PC-9 (cell line): ENCODE measurements around the gene PCSK5.

Source experiments
- EZH2 ChIP-seq: fragments of 200-600 bp; sonication (generic); IDR thresholded peaks from 2 replicates; pipeline ENCODE4 v1.8.0; 2017; ENCODE audit warnings: antibody characterized with exemption, low read depth
- TF ChIP-seq, protein P1 (sequence below): fragments of 200-600 bp; sonication (generic); conservative IDR thresholded peaks from 2 replicates; pipeline ENCODE4 v1.6.1; 2017; ENCODE audit warnings: mixed run types, antibody characterized with exemption, mild to moderate bottlenecking, moderate library complexity

DNA sequence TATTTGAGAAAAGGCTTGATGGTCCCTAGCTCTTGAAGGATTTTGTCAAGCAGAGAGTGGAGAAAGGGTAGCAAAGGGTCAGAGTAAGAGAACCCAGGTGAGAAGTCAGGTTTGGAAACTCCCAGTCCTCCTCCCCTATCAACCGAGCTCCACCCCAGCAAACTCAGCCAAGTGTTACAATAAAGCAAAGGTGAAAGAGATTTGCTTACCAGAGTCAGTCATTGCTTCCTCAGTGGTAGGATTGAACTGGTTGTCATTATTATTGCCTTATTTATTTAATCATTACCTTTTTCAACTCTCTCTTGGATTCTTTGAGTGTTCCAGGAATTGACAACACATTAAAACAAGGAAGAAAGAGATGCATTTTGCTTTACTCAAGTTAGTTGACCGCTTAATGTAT, 423.3 kb downstream of the PCSK5 start:
- TF ChIP-seq, protein P1, sequence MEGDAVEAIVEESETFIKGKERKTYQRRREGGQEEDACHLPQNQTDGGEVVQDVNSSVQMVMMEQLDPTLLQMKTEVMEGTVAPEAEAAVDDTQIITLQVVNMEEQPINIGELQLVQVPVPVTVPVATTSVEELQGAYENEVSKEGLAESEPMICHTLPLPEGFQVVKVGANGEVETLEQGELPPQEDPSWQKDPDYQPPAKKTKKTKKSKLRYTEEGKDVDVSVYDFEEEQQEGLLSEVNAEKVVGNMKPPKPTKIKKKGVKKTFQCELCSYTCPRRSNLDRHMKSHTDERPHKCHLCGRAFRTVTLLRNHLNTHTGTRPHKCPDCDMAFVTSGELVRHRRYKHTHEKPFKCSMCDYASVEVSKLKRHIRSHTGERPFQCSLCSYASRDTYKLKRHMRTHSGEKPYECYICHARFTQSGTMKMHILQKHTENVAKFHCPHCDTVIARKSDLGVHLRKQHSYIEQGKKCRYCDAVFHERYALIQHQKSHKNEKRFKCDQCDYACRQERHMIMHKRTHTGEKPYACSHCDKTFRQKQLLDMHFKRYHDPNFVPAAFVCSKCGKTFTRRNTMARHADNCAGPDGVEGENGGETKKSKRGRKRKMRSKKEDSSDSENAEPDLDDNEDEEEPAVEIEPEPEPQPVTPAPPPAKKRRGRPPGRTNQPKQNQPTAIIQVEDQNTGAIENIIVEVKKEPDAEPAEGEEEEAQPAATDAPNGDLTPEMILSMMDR, result no peak
- TF ChIP-seq EZH2, result no peak
